Smooth muscle cell (in vitro differentiated cells): Measurements from ENCODE around the gene TFCP2L1. TPM values are rescaled to one million over a fixed set of nuclear protein-coding genes. Genes with fewer than 3 reads are reported as not detected.

Source experiments
- DNase-seq: peaks from one replicate; lab custom pipeline; 2025; ENCODE audit not compliant: unreplicated experiment; lab: John Stamatoyannopoulos, UW
- H2AFZ ChIP-seq: fragments of 200-600 bp; sonication (generic); 2 replicates; pipeline ENCODE4 v1.6.0; 2016; ENCODE audit warnings: antibody characterized with exemption, low read depth, mild to moderate bottlenecking
- H3F3A ChIP-seq: fragments of 200-600 bp; sonication (generic); 2 replicates; pipeline ENCODE4 v1.6.0; 2017; ENCODE audit warnings: antibody characterized with exemption, low read depth
- H3K27ac ChIP-seq: fragments of 200-600 bp; sonication (generic); 2 replicates; pipeline ENCODE4 v1.5.1; 2016; ENCODE audit warnings: low read depth, mild to moderate bottlenecking
- H3K27me3 ChIP-seq: fragments of 200-600 bp; sonication (generic); 2 replicates; pipeline ENCODE4 v1.6.1; 2016; ENCODE audit warnings: low read depth, mild to moderate bottlenecking
- H3K36me3 ChIP-seq: fragments of 200-600 bp; sonication (generic); 2 replicates; pipeline ENCODE4 v1.5.1; 2016; ENCODE audit warnings: low read depth
- H3K4me1 ChIP-seq: fragments of 200-600 bp; sonication (generic); 2 replicates; pipeline ENCODE4 v1.5.1; 2016; ENCODE audit warnings: low read depth
- H3K4me2 ChIP-seq: fragments of 200-600 bp; sonication (generic); 2 replicates; pipeline ENCODE4 v1.6.0; 2016; ENCODE audit warnings: mild to moderate bottlenecking
- H3K4me3 ChIP-seq: fragments of 200-600 bp; sonication (generic); 2 replicates; pipeline ENCODE4 v1.5.1; 2016; ENCODE audit warnings: mild to moderate bottlenecking
- H3K79me2 ChIP-seq: fragments of 200-600 bp; sonication (generic); 2 replicates; pipeline ENCODE4 v1.6.0; 2016; ENCODE audit warnings: low read depth, mild to moderate bottlenecking
- H3K9ac ChIP-seq: fragments of 200-600 bp; sonication (generic); 2 replicates; pipeline ENCODE4 v1.6.0; 2016; ENCODE audit warnings: low read depth
- H3K9me3 ChIP-seq: fragments of 200-600 bp; sonication (generic); replicated peaks from 2 replicates; pipeline ENCODE4 v1.5.1; 2016; ENCODE audit warnings: low read depth
- H4K20me1 ChIP-seq: fragments of 200-600 bp; sonication (generic); 2 replicates; pipeline ENCODE4 v1.6.0; 2016; ENCODE audit warnings: low read depth
- CTCF ChIP-seq: fragments of 200-600 bp; sonication (generic); IDR thresholded peaks from 2 replicates; pipeline ENCODE4 v1.5.1; 2017; ENCODE audit warnings: borderline replicate concordance, mild to moderate bottlenecking, antibody characterized with exemption; ENCODE audit not compliant: insufficient read depth, poor library complexity, severe bottlenecking
- WGBS: methylation state at CpG from one replicate; pipeline ENCODE4 v1.1.7; 2016; ENCODE audit warnings: low lambda C conversion rate; 5-methylcytosine and 5-hydroxymethylcytosine counted together
- polyA plus RNA-seq: library from polyadenylated mRNA; unstranded; fragments of >200 nt; fragmentation: Nextera tagmentation; extraction: Ambion mirVana; gene quantifications from 2 replicates; pipeline ENCODE4 v1.2.1, GENCODE V29; 2016
- total RNA-seq: library from RNA; depleted of rRNA; stranded (reverse); fragments of >200 nt; gene quantifications from 2 replicates; pipeline ENCODE4 v1.2.3, GENCODE V29; 2014

The TFCP2L1 gene
- total and polyA plus RNA-seq, 2 experiments from 2014 or later: 0.13 TPM; not detected in 1

GRCh38 chr2:121203591-121204249 lies 81.3 kb downstream of the TFCP2L1 start:
- H3K9ac ChIP-seq: no peak overlapping the region
- H3K4me1 ChIP-seq: no peaks in the 10 kb centered on the region
- TF ChIP-seq CTCF: no peak
- H3K9me3 ChIP-seq: no peaks in the 10 kb centered on the region
- no peak overlapping the region for H3K4me3 ChIP-seq
- H4K20me1 ChIP-seq: no peaks in the 10 kb centered on the region
- H3K27me3 ChIP-seq: no peaks in the 10 kb centered on the region
- H3F3A ChIP-seq: no peaks in the 10 kb centered on the region
- H3K4me2 ChIP-seq: no peak overlapping the region
- WGBS: 93% methylated on average over 10 of the region's 10 CpGs
- no peaks in the 10 kb centered on the region for H3K36me3 ChIP-seq
- H3K27ac ChIP-seq: no peak overlapping the region
- no peak overlapping the region for H2AFZ ChIP-seq
- DNase-seq: no peak
- H3K79me2 ChIP-seq: no peaks in the 10 kb centered on the region

GRCh38 chr2:121202541-121203310 lies 82.3 kb downstream of the TFCP2L1 start:
- Histone ChIP-seq H3K36me3 (no peaks in the 10 kb centered on the region), H3K27me3 (no peaks in the 10 kb centered on the region), H3K4me2 (no peak overlapping the region), H3F3A (no peaks in the 10 kb centered on the region), H3K9ac (no peak overlapping the region), H2AFZ (no peak overlapping the region), H3K27ac (no peak overlapping the region), H3K4me1 (no peaks in the 10 kb centered on the region), H4K20me1 (no peaks in the 10 kb centered on the region), H3K79me2 (no peaks in the 10 kb centered on the region), H3K9me3 (no peaks in the 10 kb centered on the region), H3K4me3 (no peak overlapping the region)
- DNase-seq: no peak
- 89% methylated on average over 11 of the region's 11 CpGs for WGBS
- no peak for TF ChIP-seq CTCF

DNA sequence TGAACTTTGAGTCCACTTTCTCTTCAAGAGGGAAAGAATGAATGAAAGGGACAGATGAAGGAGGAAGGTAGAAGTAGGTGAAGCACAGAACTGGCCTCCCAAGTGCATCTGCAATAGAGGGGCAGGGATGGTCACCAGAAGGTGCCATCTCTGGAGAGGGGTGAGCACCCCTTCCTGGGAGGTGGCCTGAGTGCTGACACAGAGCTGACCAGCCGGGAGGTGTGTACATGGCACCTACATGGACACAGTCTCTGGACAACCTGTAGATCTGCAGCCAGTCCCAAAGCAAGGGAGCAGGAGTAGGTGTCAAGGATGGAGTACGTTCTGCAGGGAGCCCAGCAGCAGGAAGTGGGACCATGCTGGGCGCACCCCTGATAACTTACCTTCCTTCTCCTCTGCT lies 83.2 kb downstream of the TFCP2L1 start:
- H3K4me2 ChIP-seq: no peak overlapping the region
- no peaks in the 10 kb centered on the region for H3K27me3 ChIP-seq
- WGBS: 94% methylated on average over 3 of the region's 3 CpGs
- no peaks in the 10 kb centered on the region for H3K4me1 ChIP-seq
- no peaks in the 10 kb centered on the region for H3K79me2 ChIP-seq
- DNase-seq: no peak
- H3K9ac ChIP-seq: no peak overlapping the region
- H3F3A ChIP-seq: no peaks in the 10 kb centered on the region
- no peaks in the 10 kb centered on the region for H3K9me3 ChIP-seq
- H4K20me1 ChIP-seq: no peaks in the 10 kb centered on the region
- H2AFZ ChIP-seq: no peak overlapping the region
- no peak overlapping the region for H3K27ac ChIP-seq
- TF ChIP-seq CTCF: no peak
- H3K4me3 ChIP-seq: no peak overlapping the region
- H3K36me3 ChIP-seq: no peaks in the 10 kb centered on the region
